GM12878 (cell line): ENCODE measurements around the gene STRIP2. TPM values are rescaled to one million over a fixed set of nuclear protein-coding genes. Genes with fewer than 3 reads are reported as not detected.

Experiments used
- ASH2L ChIP-seq: fragments of 300-600, 200-600 bp; sonication (generic); IDR thresholded peaks from 2 replicates; pipeline ENCODE4 v1.6.1; 2017; ENCODE audit warnings: low read depth, mild to moderate bottlenecking, borderline replicate concordance
- CEBPZ ChIP-seq: fragments of 150-350 bp; IDR thresholded peaks from 2 replicates; pipeline ENCODE4 v1.6.1; 2016; ENCODE audit warnings: low read depth, low read length
- CHD1 ChIP-seq: IDR thresholded peaks from 2 replicates; pipeline ENCODE4 v1.6.1; 2012; ENCODE audit warnings: low read depth, low read length, improper control_type of control experiment
- E2F8 ChIP-seq: fragments of 450-650 bp; IDR thresholded peaks from 2 replicates; pipeline ENCODE4 v1.6.1; 2018; ENCODE audit warnings: mild to moderate bottlenecking, low read depth, moderate library complexity; ENCODE audit not compliant: partially characterized antibody
- EP300 ChIP-seq, 2 experiments: fragments of 150-350 bp in 1 of 2; IDR thresholded peaks; 2 replicates each; pipeline ENCODE4 v1.6.1; 2011 to 2012; ENCODE audit warnings: low read depth in 2 of 2, low read length in 2 of 2, borderline replicate concordance in 1 of 2, improper control_type of control experiment in 1 of 2, inconsistent platforms in 1 of 2; ENCODE audit not compliant: control insufficient read depth in 1 of 2
- HDAC2 ChIP-seq: fragments of 200-600 bp; sonication (generic); IDR thresholded peaks from 2 replicates; pipeline ENCODE4 v1.6.1; 2017
- HDAC6 ChIP-seq: fragments of 200-600 bp; sonication (generic); IDR thresholded peaks from one replicate; pipeline ENCODE4 v1.8.0; 2017; ENCODE audit warnings: antibody characterized with exemption; ENCODE audit not compliant: unreplicated experiment
- LARP7 ChIP-seq: fragments of 450-650 bp; IDR thresholded peaks from 2 replicates; pipeline ENCODE4 v1.6.1; 2017; ENCODE audit warnings: mild to moderate bottlenecking
- MEF2A ChIP-seq: IDR thresholded peaks from 2 replicates; pipeline ENCODE4 v1.6.1; 2011; ENCODE audit warnings: low read depth, mild to moderate bottlenecking, low read length, moderate library complexity; ENCODE audit not compliant: insufficient read depth
- MTA2 ChIP-seq: fragments of 450-650 bp; IDR thresholded peaks from 2 replicates; pipeline ENCODE4 v1.6.1; 2016; ENCODE audit warnings: low read depth, mild to moderate bottlenecking, moderate library complexity
- NBN ChIP-seq: fragments of 450-650 bp; IDR thresholded peaks from 2 replicates; pipeline ENCODE4 v1.6.1; 2016
- NR2C2 ChIP-seq: IDR thresholded peaks from 2 replicates; pipeline ENCODE4 v1.6.1; 2011; ENCODE audit warnings: borderline replicate concordance, low read depth; ENCODE audit not compliant: control insufficient read depth, insufficient read length
- PKNOX1 ChIP-seq: fragments of 450-650 bp; IDR thresholded peaks from 2 replicates; pipeline ENCODE4 v1.6.1; 2016; ENCODE audit warnings: mild to moderate bottlenecking
- PRDM15 ChIP-seq: fragments of 450-650 bp; formaldehyde crosslinking; IDR thresholded peaks from 2 replicates; pipeline ENCODE4 v1.4.0; 2020; ENCODE audit warnings: mild to moderate bottlenecking, moderate library complexity
- RUNX3 ChIP-seq: IDR thresholded peaks from 2 replicates; pipeline ENCODE4 v1.6.1; 2012; ENCODE audit warnings: low read length, inconsistent platforms
- STAT1 ChIP-seq: fragments of 450-650 bp; conservative IDR thresholded peaks from 2 replicates; pipeline ENCODE4 v1.6.1; 2014; ENCODE audit warnings: antibody characterized with exemption, mild to moderate bottlenecking
- TAF1 ChIP-seq: IDR thresholded peaks from 2 replicates; pipeline ENCODE4 v1.6.1; 2011; ENCODE audit warnings: mild to moderate bottlenecking, low read depth, low read length, borderline replicate concordance
- YY1 ChIP-seq: IDR thresholded peaks from 2 replicates; pipeline ENCODE4 v1.6.1; 2011; ENCODE audit warnings: low read depth, mild to moderate bottlenecking, low read length
- ZNF207 ChIP-seq: fragments of 450-650 bp; IDR thresholded peaks from 2 replicates; pipeline ENCODE4 v1.6.1; 2014; ENCODE audit warnings: antibody characterized with exemption, mild to moderate bottlenecking, borderline replicate concordance
- ZSCAN29 ChIP-seq: fragments of 450-650 bp; IDR thresholded peaks from 2 replicates; pipeline ENCODE4 v1.6.1; 2017; ENCODE audit warnings: mild to moderate bottlenecking, moderate library complexity
- ZZZ3 ChIP-seq: IDR thresholded peaks from 2 replicates; pipeline ENCODE4 v1.6.1; 2011; ENCODE audit warnings: low read depth; ENCODE audit not compliant: control insufficient read depth, insufficient read length
- polyA plus RNA-seq, 11 experiments: library from polyadenylated mRNA; depleted of rRNA in 4 of 11; unstranded in 6 of 11; stranded (reverse) in 5 of 11; fragments of >200 nt; fragmentation: Nextera tagmentation in 4 of 11; fragmentation: Illumina TruSeq in 1 of 11; extraction: Ambion mirVana in 4 of 11; extraction: Trizol in 1 of 11; gene quantifications; 1 replicate in 1 of 11; 2 replicates in 10 of 11; pipeline versions ENCODE4 v1.2.1 to v1.2.3, GENCODE V29; 2011 to 2016; ENCODE audit warnings: inconsistent platforms in 2 of 11, missing spikeins in 2 of 11, low read depth in 1 of 11
- total RNA-seq, 4 experiments: library from RNA; depleted of rRNA in 3 of 4; stranded (reverse); fragments of >200 nt in 3 of 4; fragmentation: Illumina TruSeq in 1 of 4; extraction: Trizol in 1 of 4; gene quantifications; 2 replicates each; pipeline versions ENCODE4 v1.2.1 to v1.2.3, GENCODE V29; 2013 to 2021

STRIP2 gene
- total and polyA plus RNA-seq, 10 of the 15 experiments (the other 5 are each of a cell fraction or from before 2014, with no cell fraction given) = 0.48 to 5.8 (median 1.8) TPM

- TF ChIP-seq PRDM15 = no peak
- TF ChIP-seq E2F8 = no peak
- peak in 1 of 2 experiments; percentile 34; a peak in 1 of 4 replicates for TF ChIP-seq EP300 (IDR thresholded peaks at IDR 0.05; ENCODE audit: borderline replicate concordance in 1 of 2, control insufficient read depth in 1 of 2, low read depth in 2 of 2, low read length in 2 of 2)
- no peak for TF ChIP-seq HDAC2
- TF ChIP-seq ZNF207 = no peak
- TF ChIP-seq ZZZ3 = no peak
- no peak for TF ChIP-seq MTA2
- TF ChIP-seq CEBPZ = no peak
- no peak for TF ChIP-seq STAT1
- peak; percentile 31 for TF ChIP-seq RUNX3
- no peak for TF ChIP-seq MEF2A
- no peak for TF ChIP-seq HDAC6
- TF ChIP-seq CHD1 = no peak
- TF ChIP-seq LARP7 = no peak
- no peak for TF ChIP-seq YY1
- TF ChIP-seq ZSCAN29 = no peak
- no peak for TF ChIP-seq NR2C2
- no peak for TF ChIP-seq PKNOX1
- TF ChIP-seq TAF1 = no peak
- TF ChIP-seq ASH2L = no peak
- TF ChIP-seq NBN = no peak
Measured at GRCh38 chr7:129499999-129500398, 65.8 kb downstream of the STRIP2 start (continued).
